ENCODE measurements around the gene RBFOX1. TPM values are rescaled to one million over a fixed set of nuclear protein-coding genes. Genes with fewer than 3 reads are reported as not detected.

Gene RBFOX1
- total RNA-seq, 2 experiments from 2014 or later, result not detected

DNA sequence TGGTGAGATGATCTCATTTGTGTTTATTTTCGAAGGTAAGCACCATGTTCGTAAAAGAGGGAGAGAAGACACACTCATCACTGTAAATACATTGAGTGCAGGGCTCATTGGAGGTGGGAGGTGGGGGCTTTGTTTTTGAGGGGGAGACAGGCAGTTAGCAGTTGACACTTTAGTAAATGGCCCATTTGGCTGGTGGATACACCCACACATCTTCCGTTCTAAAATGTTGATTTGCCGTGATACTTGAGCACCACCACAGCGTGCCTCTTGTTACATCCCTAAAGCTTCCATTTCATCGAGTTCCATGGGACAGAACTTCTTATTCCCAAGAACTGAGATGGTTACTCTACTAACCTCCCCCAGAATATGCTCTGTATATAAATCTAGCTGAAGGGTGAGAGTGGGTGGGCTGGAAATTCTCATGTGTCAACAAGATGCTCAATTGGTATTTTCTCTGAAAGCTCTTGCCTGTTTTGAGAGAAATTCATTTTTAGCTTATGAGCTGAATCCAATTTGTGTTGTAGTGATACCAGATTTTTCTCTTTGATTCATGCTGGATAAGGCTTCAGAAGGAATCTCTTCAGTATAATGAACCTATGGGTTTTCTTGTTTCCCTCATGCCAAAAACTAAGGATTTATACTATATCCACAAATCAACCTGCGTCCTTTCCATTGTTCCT, 314.3 kb downstream of the RBFOX1 start:
- CTCF ChIA-PET, result no interaction called here
- DNase-seq, result no peak
- POLR2A ChIA-PET, result no interaction called here
- Mint-ChIP-seq H3K4me3 (no peak overlapping the region), H3K4me1 (no peaks in the 10 kb centered on the region), H3K36me3 (ENCODE audit: low read depth) (no peaks in the 10 kb centered on the region), H3K9me3 (peaks cover 16% of the 10 kb centered on the region), H3K27me3 (no peaks in the 10 kb centered on the region), H3K27ac (no peak overlapping the region)

GRCh38 chr16:7650431-7650830, 317.8 kb downstream of the RBFOX1 start:
- H3K4me3 Mint-ChIP-seq, result no peak overlapping the region
- H3K27me3 Mint-ChIP-seq, result no peaks in the 10 kb centered on the region
- POLR2A ChIA-PET, result no interaction called here
- CTCF ChIA-PET, result no interaction called here
- DNase-seq, result no peak
- H3K9me3 Mint-ChIP-seq, result peaks cover 22% of the 10 kb centered on the region
- H3K4me1 Mint-ChIP-seq, result no peaks in the 10 kb centered on the region
- no peak overlapping the region for H3K27ac Mint-ChIP-seq
- H3K36me3 Mint-ChIP-seq (ENCODE audit: low read depth), result no peaks in the 10 kb centered on the region

DNA sequence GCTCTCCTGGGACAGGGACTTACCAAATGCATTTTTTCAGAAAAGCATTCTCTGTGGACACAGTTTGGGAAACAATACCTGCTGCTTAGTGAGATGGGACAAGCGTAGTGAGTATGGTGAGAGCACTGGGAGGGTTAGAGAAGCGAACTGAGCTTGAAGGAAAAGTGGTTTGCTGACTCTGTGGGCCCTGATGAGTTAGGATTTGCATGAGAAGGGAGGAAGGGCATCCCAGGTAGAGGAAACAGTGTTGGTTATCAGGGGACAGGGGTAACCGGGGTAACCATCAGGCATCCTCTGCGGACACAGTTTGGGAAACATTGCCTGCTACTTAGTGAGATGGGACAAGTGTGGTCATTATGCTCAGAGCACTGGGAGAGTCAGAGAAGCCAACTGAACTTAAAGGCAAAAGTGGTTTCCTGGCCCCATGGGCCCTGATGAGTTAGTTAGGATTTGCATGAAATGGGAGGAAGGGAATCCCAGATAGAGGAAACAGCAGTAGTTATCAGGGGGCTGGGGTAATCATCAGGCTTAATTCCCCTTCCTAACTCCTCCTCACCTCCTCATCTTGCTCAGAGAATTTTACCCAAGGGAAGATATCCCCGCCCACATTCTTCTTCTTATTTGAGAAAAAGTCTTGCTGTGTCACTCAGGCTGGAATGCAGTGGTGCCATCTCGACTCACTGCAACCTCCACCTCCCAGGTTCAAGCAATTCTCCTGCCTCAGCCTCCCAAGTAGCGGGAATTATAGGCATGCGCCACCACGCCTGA, 319.3 kb downstream of the RBFOX1 start:
- CTCF ChIA-PET, result no interaction called here
- POLR2A ChIA-PET, result no interaction called here
- H3K4me1 Mint-ChIP-seq, result no peaks in the 10 kb centered on the region
- no peak overlapping the region for H3K27ac Mint-ChIP-seq
- H3K27me3 Mint-ChIP-seq, result no peaks in the 10 kb centered on the region
- peaks cover 20% of the 10 kb centered on the region for H3K9me3 Mint-ChIP-seq
- DNase-seq, result no peak
- H3K36me3 Mint-ChIP-seq (ENCODE audit: low read depth), result no peaks in the 10 kb centered on the region
- H3K4me3 Mint-ChIP-seq, result no peak overlapping the region

DNA sequence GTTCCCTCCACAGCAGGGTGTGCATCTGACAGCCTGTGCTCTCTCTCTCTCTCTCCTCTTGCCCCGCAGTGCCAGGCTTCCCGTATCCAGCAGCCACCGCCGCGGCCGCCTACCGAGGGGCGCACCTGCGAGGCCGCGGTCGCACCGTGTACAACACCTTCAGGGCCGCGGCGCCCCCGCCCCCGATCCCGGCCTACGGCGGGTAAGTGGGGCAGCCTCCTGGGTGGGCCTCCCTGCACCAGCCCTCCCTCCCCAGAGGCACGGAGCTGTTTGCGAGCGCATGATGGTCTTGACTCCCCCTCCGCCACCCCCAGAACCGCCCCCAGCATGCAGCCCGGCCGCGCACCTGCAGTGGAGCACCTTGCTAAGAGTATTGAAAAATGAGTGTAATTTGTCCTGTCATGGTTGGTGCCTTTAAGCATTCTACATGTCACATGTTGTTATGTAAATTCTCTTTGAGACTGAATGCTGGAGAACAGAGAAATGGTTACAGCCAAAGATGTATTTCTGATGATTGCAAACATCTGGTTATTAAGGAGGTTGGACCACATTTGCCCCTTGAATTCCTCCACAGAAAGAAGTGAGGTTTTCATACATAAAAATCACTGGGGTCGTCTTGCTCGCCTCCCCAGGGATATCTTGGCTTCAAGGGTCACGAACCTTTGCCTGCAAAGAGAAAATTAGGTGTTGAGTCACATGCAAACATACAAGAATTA, 321.3 kb downstream of the RBFOX1 start:
- Mint-ChIP-seq H3K27me3 (no peaks in the 10 kb centered on the region), H3K36me3 (ENCODE audit: low read depth) (no peaks in the 10 kb centered on the region), H3K4me1 (no peaks in the 10 kb centered on the region), H3K27ac (no peak overlapping the region), H3K4me3 (no peak overlapping the region), H3K9me3 (peaks cover 20% of the 10 kb centered on the region)
- no peak for DNase-seq
- ChIA-PET POLR2A (no interaction called here), CTCF (no interaction called here)

GRCh38 chr16:7675628-7676027, 343.0 kb downstream of the RBFOX1 start:
- Mint-ChIP-seq H3K36me3 (ENCODE audit: low read depth) (no peaks in the 10 kb centered on the region), H3K27ac (no peak overlapping the region), H3K27me3 (no peaks in the 10 kb centered on the region), H3K4me3 (no peak overlapping the region), H3K4me1 (no peaks in the 10 kb centered on the region), H3K9me3 (peaks cover 5% of the 10 kb centered on the region)
- CTCF ChIA-PET, result no interaction called here
- no peak for DNase-seq
- POLR2A ChIA-PET, result no interaction called here

GRCh38 chr16:7680296-7680695, 347.7 kb downstream of the RBFOX1 start:
- POLR2A ChIA-PET, result no interaction called here
- no peak overlapping the region for H3K4me3 Mint-ChIP-seq
- H3K27ac Mint-ChIP-seq, result no peak overlapping the region
- CTCF ChIA-PET, result no interaction called here
- no peak for DNase-seq
- H3K36me3 Mint-ChIP-seq (ENCODE audit: low read depth), result no peaks in the 10 kb centered on the region
- peaks cover 3% of the 10 kb centered on the region for H3K9me3 Mint-ChIP-seq
- H3K27me3 Mint-ChIP-seq, result no peaks in the 10 kb centered on the region
- no peaks in the 10 kb centered on the region for H3K4me1 Mint-ChIP-seq

- Mint-ChIP-seq H3K4me3 (no peak overlapping the region), H3K27ac (no peak overlapping the region), H3K9me3 (peaks cover 12% of the 10 kb centered on the region), H3K27me3 (no peaks in the 10 kb centered on the region), H3K4me1 (no peaks in the 10 kb centered on the region), H3K36me3 (ENCODE audit: low read depth) (no peaks in the 10 kb centered on the region)
- DNase-seq, result no peak
- ChIA-PET POLR2A (no interaction called here), CTCF (no interaction called here)
These were observed 356.2 kb downstream of the RBFOX1 start for GRCh38 chr16:7688811-7689210.

GRCh38 chr16:7689234-7689633, 356.6 kb downstream of the RBFOX1 start:
- CTCF ChIA-PET, result no interaction called here
- no peaks in the 10 kb centered on the region for H3K4me1 Mint-ChIP-seq
- POLR2A ChIA-PET, result no interaction called here
- no peak overlapping the region for H3K27ac Mint-ChIP-seq
- H3K27me3 Mint-ChIP-seq, result no peaks in the 10 kb centered on the region
- no peaks in the 10 kb centered on the region for H3K36me3 Mint-ChIP-seq (ENCODE audit: low read depth)
- H3K9me3 Mint-ChIP-seq, result peaks cover 12% of the 10 kb centered on the region
- no peak overlapping the region for H3K4me3 Mint-ChIP-seq
- no peak for DNase-seq

GRCh38 chr16:7691533-7691932, 358.9 kb downstream of the RBFOX1 start:
- DNase-seq, result no peak
- Mint-ChIP-seq H3K36me3 (ENCODE audit: low read depth) (no peaks in the 10 kb centered on the region), H3K9me3 (peaks cover 13% of the 10 kb centered on the region), H3K4me3 (no peak overlapping the region), H3K27ac (no peak overlapping the region), H3K27me3 (no peaks in the 10 kb centered on the region), H3K4me1 (no peaks in the 10 kb centered on the region)
- CTCF ChIA-PET, result no interaction called here
- POLR2A ChIA-PET, result no interaction called here

DNA sequence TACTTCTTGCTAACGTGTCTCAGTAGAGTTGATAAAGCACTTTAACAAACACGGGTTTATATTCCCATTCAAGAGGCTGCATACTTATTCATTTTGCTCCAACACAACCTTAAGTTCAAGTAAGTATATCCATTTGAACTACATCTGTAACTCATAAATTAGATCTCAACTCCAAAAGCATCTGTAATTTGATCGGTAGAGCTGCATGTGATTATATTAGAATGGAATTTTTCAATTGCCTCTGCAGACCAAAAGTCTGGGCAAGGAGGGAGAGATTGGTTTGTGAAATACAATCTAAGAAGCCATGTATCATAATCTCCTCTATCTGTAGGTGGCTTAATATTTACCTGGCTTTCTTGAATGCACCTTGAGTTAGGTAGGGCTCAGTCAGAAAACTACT, 371.0 kb downstream of the RBFOX1 start:
- Mint-ChIP-seq H3K4me1 (no peaks in the 10 kb centered on the region), H3K4me3 (no peak overlapping the region), H3K27me3 (no peaks in the 10 kb centered on the region), H3K9me3 (peaks cover 7% of the 10 kb centered on the region), H3K27ac (no peak overlapping the region), H3K36me3 (ENCODE audit: low read depth) (no peaks in the 10 kb centered on the region)
- CTCF ChIA-PET, result no interaction called here
- POLR2A ChIA-PET, result no interaction called here
- no peak for DNase-seq

GRCh38 chr16:7705885-7706284, 373.2 kb downstream of the RBFOX1 start:
- H3K9me3 Mint-ChIP-seq, result peaks cover 10% of the 10 kb centered on the region
- ChIA-PET POLR2A (no interaction called here), CTCF (no interaction called here)
- H3K36me3 Mint-ChIP-seq (ENCODE audit: low read depth), result no peaks in the 10 kb centered on the region
- H3K27me3 Mint-ChIP-seq, result no peaks in the 10 kb centered on the region
- no peak for DNase-seq
- H3K4me3 Mint-ChIP-seq, result no peak overlapping the region
- no peak overlapping the region for H3K27ac Mint-ChIP-seq
- H3K4me1 Mint-ChIP-seq, result no peaks in the 10 kb centered on the region

DNA sequence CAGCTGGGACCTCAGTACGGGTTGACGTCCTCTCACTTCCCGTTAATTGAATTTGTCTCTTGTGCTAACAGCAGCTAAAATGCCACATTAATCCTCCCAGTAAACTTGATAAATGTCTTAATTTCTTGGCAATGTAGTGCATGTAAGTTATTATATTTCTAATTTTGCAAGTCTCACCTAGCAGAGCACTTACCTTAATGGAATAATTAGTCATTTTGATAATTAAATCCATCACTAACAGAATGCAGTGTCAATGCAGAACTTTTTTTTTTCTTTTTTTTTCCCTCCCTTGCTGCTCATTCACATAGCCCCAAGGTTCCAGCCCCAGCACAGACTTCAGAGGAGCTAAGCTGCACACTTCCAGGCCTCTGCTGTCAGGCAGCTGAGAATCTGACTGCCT, 376.5 kb downstream of the RBFOX1 start:
- DNase-seq, result no peak
- ChIA-PET POLR2A (no interaction called here), CTCF (no interaction called here)
- Mint-ChIP-seq H3K4me3 (no peak overlapping the region), H3K9me3 (peaks cover 10% of the 10 kb centered on the region), H3K36me3 (ENCODE audit: low read depth) (no peaks in the 10 kb centered on the region), H3K27ac (no peak overlapping the region), H3K4me1 (no peaks in the 10 kb centered on the region), H3K27me3 (no peaks in the 10 kb centered on the region)

DNA sequence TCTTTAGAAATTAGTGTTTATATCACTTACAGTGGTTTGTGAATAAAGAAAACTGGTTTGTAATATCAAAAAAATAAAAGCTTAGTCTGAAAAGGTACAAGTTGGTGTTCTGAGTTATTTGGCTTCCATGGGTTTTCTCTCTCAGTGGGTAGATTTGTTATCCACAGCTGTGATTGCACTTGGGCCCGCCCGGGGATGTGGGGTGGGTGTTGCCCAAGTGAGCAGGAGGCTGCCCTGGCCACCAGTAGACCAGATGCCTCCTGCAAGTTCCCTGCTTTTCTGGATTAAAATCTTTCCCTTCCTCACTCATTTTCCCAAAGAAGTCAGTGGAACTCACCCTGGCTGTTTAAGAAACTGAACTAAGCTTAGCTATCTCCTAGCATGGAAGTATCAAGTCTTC, 380.6 kb downstream of the RBFOX1 start:
- H3K4me1 Mint-ChIP-seq, result no peaks in the 10 kb centered on the region
- no peak overlapping the region for H3K27ac Mint-ChIP-seq

More for the DNA sequence above, 380.6 kb downstream of the RBFOX1 start:
- ChIA-PET CTCF (no interaction called here), POLR2A (no interaction called here)
- no peak for DNase-seq
- no peak overlapping the region for H3K4me3 Mint-ChIP-seq
- H3K27me3 Mint-ChIP-seq, result no peaks in the 10 kb centered on the region
- H3K36me3 Mint-ChIP-seq (ENCODE audit: low read depth), result no peaks in the 10 kb centered on the region
- H3K9me3 Mint-ChIP-seq, result peaks cover 5% of the 10 kb centered on the region
